Endothelial cell (in vitro differentiated cells): ENCODE results near the gene ISM1. TPM values are rescaled to one million over a fixed set of nuclear protein-coding genes. Genes with fewer than 3 reads are reported as not detected.
A peak's percentile ranks its signal among the peaks of the same experiment; 100 is the strongest.

Source experiments
- DNase-seq: peaks from one replicate; pipeline ENCODE4 v3.0.0; 2021; ENCODE audit warnings: low spot score
- H3K27ac Mint-ChIP-seq: one replicate; pipeline ENCODE4 v1.8.0; 2021; ENCODE audit warnings: mixed read lengths, inconsistent platforms; ENCODE audit not compliant: unreplicated experiment
- H3K27me3 Mint-ChIP-seq: one replicate; pipeline ENCODE4 v1.8.0; 2021; ENCODE audit warnings: mild to moderate bottlenecking, moderate library complexity, mixed read lengths, inconsistent platforms; ENCODE audit not compliant: unreplicated experiment
- H3K36me3 Mint-ChIP-seq: one replicate; pipeline ENCODE4 v1.8.0; 2021; ENCODE audit warnings: mild to moderate bottlenecking, low read depth, mixed read lengths, inconsistent platforms; ENCODE audit not compliant: unreplicated experiment
- H3K4me1 Mint-ChIP-seq: one replicate; pipeline ENCODE4 v1.8.0; 2021; ENCODE audit warnings: mild to moderate bottlenecking, mixed read lengths, inconsistent platforms; ENCODE audit not compliant: unreplicated experiment
- H3K4me3 Mint-ChIP-seq: one replicate; pipeline ENCODE4 v1.8.0; 2021; ENCODE audit warnings: mild to moderate bottlenecking, mixed read lengths, inconsistent platforms; ENCODE audit not compliant: unreplicated experiment
- H3K9me3 Mint-ChIP-seq: one replicate; pipeline ENCODE4 v1.8.0; 2021; ENCODE audit warnings: mixed read lengths, inconsistent platforms; ENCODE audit not compliant: unreplicated experiment
- total RNA-seq: library from RNA; stranded (reverse); fragmentation: NEBNext Ultra II Directional; extraction: Animal tissue kit (Norgen Biotek cat#: 25700); gene quantifications from one replicate; pipeline ENCODE4 v1.2.1, GENCODE V29; 2021; ENCODE audit not compliant: unreplicated experiment
- TF ChIP-seq, protein P1 (sequence below): fragments of 200-600 bp; sonication (generic); IDR thresholded peaks from one replicate; pipeline ENCODE4 v1.5.0; 2021; ENCODE audit warnings: antibody characterized with exemption; ENCODE audit not compliant: unreplicated experiment

Gene ISM1
- total RNA-seq, 1 donor from 2014 or later: 23.8 TPM

DNA sequence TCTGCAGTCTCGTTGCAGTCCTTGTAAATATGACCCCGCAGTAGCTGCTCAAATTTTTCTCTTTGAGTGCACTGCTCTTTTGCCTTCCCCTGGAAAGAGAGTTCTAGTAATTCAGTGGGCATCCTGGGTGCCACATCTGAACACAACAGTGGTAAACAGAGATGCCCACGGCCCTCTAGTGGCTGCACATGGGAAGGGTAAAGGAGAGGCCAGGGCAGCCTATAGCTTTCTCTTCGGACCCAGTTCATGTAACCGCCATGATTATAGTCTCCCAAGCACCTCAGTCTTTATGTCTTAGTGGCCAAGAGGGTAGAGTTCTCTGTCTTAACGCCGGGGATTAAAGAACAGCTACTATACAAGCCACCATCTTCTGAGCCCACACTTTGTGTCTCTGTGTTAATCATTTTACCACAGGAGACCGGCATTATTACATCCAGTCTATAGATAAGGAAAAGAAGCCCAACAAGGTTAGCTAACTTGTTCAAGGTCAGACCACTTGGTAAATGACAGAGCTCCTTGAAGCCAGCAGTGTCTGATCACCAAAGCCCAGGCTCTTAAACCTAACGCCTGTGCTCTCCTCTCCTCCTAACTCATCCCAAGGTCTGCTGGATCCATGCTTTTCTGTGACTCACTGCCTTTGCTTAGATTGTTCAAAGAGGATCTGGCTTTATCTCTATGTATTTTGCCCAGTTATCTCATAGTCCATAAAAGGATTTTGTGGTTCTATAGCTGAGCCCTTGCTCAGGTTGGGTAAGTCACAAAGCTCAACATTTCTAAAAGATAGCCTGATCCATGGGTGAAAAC is 81.8 kb downstream of the ISM1 start:
- Mint-ChIP-seq H3K27ac (no peak overlapping the region), H3K9me3 (no peaks in the 10 kb centered on the region), H3K36me3 (peaks cover 12% of the 10 kb centered on the region), H3K4me3 (no peak overlapping the region), H3K27me3 (peaks cover 3% of the 10 kb centered on the region), H3K4me1 (peaks cover 2% of the 10 kb centered on the region)
- TF ChIP-seq, protein P1, sequence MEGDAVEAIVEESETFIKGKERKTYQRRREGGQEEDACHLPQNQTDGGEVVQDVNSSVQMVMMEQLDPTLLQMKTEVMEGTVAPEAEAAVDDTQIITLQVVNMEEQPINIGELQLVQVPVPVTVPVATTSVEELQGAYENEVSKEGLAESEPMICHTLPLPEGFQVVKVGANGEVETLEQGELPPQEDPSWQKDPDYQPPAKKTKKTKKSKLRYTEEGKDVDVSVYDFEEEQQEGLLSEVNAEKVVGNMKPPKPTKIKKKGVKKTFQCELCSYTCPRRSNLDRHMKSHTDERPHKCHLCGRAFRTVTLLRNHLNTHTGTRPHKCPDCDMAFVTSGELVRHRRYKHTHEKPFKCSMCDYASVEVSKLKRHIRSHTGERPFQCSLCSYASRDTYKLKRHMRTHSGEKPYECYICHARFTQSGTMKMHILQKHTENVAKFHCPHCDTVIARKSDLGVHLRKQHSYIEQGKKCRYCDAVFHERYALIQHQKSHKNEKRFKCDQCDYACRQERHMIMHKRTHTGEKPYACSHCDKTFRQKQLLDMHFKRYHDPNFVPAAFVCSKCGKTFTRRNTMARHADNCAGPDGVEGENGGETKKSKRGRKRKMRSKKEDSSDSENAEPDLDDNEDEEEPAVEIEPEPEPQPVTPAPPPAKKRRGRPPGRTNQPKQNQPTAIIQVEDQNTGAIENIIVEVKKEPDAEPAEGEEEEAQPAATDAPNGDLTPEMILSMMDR: peak; percentile 64
- DNase-seq: peak; percentile 26

DNA sequence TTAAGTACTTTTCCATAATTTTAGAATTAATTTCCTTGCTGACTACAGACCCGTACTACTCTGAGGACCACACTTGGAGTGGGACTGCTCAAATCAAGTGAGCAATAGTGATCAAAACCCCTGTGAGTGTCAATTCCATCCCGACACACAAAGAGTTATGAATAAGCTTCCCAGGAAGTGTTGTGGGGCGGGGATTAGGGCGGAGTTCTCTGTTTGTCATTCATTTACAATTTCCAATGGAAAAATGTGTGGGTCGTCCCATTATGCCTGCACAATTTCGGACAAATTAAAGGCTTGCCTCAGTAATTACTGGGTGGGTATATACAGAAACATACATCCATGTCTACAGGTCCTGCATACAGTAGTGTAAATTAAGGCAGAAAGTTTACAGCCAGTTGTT is 84.2 kb downstream of the ISM1 start:
- Mint-ChIP-seq H3K27ac (no peak overlapping the region), H3K9me3 (no peaks in the 10 kb centered on the region), H3K4me3 (no peak overlapping the region), H3K27me3 (peaks cover 3% of the 10 kb centered on the region), H3K36me3 (no peaks in the 10 kb centered on the region), H3K4me1 (peaks cover 2% of the 10 kb centered on the region)
- TF ChIP-seq, protein P1: no peak
- DNase-seq: no peak

DNA sequence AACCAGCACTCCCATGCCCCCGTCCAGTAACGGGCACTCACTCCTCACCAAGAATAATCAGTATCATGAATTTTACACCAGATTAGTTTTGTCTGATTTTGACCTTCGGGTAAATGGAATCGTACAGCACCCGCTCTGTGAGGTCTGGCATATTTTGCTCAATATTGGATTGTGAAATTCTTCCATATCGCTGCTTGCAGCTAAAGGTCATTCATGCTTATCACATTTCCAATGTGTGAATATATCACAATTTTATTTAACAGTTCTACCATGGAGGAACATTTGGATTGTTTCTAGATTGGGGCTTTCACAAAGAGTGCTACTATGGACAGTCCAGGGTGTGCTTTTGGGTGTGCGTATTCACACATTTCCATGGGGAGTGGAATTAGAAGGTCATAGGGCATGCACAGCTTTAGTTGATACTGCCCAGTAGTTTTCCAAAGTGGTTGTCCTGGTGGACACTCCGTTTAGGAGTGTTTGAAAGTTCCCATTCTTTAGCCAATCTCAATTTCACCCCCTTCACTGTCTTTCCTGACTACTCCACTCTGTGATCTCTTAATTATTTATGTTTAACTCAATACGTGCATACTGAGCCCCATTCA is 86.6 kb downstream of the ISM1 start:
- TF ChIP-seq, protein P1: no peak
- peaks cover 1% of the 10 kb centered on the region for H3K27me3 Mint-ChIP-seq
- no peak for DNase-seq
- no peaks in the 10 kb centered on the region for H3K36me3 Mint-ChIP-seq
- peaks cover 2% of the 10 kb centered on the region for H3K4me1 Mint-ChIP-seq
- no peak overlapping the region for H3K4me3 Mint-ChIP-seq
- no peak overlapping the region for H3K27ac Mint-ChIP-seq
- H3K9me3 Mint-ChIP-seq: no peaks in the 10 kb centered on the region

DNA sequence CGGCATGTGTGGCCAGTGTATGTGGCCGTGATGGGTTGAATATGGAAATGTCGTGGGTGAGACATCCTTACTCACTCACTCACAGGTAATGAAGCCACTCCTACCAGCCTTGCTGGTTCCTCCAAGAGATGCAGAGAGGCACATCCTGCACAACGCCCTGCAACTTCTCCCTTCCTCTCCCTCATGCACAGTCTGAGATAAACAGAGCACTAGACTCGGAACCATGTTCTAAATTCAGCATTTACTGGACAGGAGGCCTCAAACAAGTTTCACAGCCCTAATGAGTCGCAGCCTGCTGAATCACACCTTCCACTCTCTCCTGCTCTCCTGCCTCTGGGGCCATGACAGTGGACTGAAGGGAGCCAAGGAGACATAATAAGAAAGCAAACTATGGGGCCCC is 91.2 kb downstream of the ISM1 start:
- H3K27ac Mint-ChIP-seq: no peak overlapping the region
- H3K4me3 Mint-ChIP-seq: no peak overlapping the region
- H3K4me1 Mint-ChIP-seq: peaks cover 2% of the 10 kb centered on the region
- TF ChIP-seq, protein P1: no peak
- DNase-seq: no peak
- H3K27me3 Mint-ChIP-seq: no peaks in the 10 kb centered on the region
- H3K9me3 Mint-ChIP-seq: no peaks in the 10 kb centered on the region
- H3K36me3 Mint-ChIP-seq: peaks cover 4% of the 10 kb centered on the region

DNA sequence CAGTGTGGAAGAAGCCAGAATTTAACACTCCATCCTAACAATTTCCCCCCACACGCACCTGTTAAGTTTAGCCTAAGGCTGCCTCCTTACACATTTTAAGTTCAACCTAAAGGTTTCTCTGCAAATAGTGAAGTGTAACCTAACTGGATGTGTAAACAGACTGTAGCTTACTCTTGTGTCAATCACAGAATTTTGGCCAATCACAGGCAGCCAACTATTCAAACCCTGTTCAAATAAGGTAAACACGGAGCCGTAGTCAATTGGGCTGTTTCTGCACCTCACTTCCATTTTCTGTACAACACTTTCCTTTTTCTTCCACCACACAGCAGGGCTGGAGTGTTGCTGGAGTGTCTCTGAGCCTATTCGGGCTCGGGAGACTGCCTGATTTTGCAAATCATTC is 92.1 kb downstream of the ISM1 start:
- H3K4me1 Mint-ChIP-seq: peaks cover 2% of the 10 kb centered on the region
- H3K9me3 Mint-ChIP-seq: no peaks in the 10 kb centered on the region
- H3K27me3 Mint-ChIP-seq: no peaks in the 10 kb centered on the region
- TF ChIP-seq, protein P1: no peak
- peaks cover 4% of the 10 kb centered on the region for H3K36me3 Mint-ChIP-seq
- no peak for DNase-seq
- H3K4me3 Mint-ChIP-seq: no peak overlapping the region
- H3K27ac Mint-ChIP-seq: no peak overlapping the region
